Caco-2 (cell line): Measurements from ENCODE around the gene LSM10. TPM values are rescaled to one million over a fixed set of nuclear protein-coding genes. Genes with fewer than 3 reads are reported as not detected.

Experiments
- Bru-seq: library from RNA; stranded (reverse); fragments of 400-500 nt; gene quantifications from one replicate; lab custom pipeline; 2021; lab: Mats Ljungman, UMichigan
- BruChase-seq, 2 experiments: library from RNA; stranded (reverse); fragments of 400-500 nt; gene quantifications; one replicate each; lab custom pipeline; 2021; lab: Mats Ljungman, UMichigan
- BruUV-seq: library from RNA; stranded (reverse); fragments of 400-500 nt; replicated peaks from 2 replicates; lab custom pipeline; 2021; lab: Mats Ljungman, UMichigan
- CTCF ChIA-PET: fragments of 300-600 bp; sonication (Branson Sonifier 250); formaldehyde crosslinking; loops from one replicate; lab custom pipeline; 2022; ENCODE audit warnings: antibody characterized with exemption; lab: Charles Lee
- POLR2A ChIA-PET: fragments of 300-600 bp; sonication (Branson Sonifier 250); formaldehyde crosslinking; loops from one replicate; lab custom pipeline; 2022; ENCODE audit warnings: antibody characterized with exemption; lab: Charles Lee
- DNase-seq, 2 experiments: peaks; one replicate each; pipeline versions ENCODE4 v3.0.0 to v3.0.0-alpha.2; 2020 to 2022
- H3K27me3 ChIP-seq: replicated peaks from 2 replicates; pipeline ENCODE4 v1.6.0; 2011; ENCODE audit warnings: low read length; ENCODE audit not compliant: control insufficient read depth, insufficient read depth
- H3K36me3 ChIP-seq: 2 replicates; pipeline ENCODE4 v1.5.1; 2011; ENCODE audit warnings: low read length; ENCODE audit not compliant: control insufficient read depth, insufficient read depth
- H3K4me1 ChIP-seq: fragments of 250-450 bp; sonication (Bioruptor Pico); 2 replicates; pipeline ENCODE4 v1.5.1; 2020; ENCODE audit warnings: mild to moderate bottlenecking
- H3K4me3 ChIP-seq: 2 replicates; pipeline ENCODE4 v1.5.1; 2011; ENCODE audit warnings: low read depth, mild to moderate bottlenecking, control low read depth, low read length
- H3K9me3 ChIP-seq: fragments of 250-450 bp; sonication (Bioruptor Pico); 2 replicates; pipeline ENCODE4 v1.5.1; 2020; ENCODE audit warnings: mild to moderate bottlenecking, moderate library complexity
- H3K27ac Mint-ChIP-seq: one replicate; pipeline ENCODE4 v1.8.0; 2022; ENCODE audit warnings: mixed read lengths; ENCODE audit not compliant: unreplicated experiment
- H3K27me3 Mint-ChIP-seq: one replicate; pipeline ENCODE4 v1.8.0; 2022; ENCODE audit warnings: mixed read lengths; ENCODE audit not compliant: insufficient read depth, unreplicated experiment
- H3K36me3 Mint-ChIP-seq: one replicate; pipeline ENCODE4 v1.8.0; 2022; ENCODE audit warnings: mild to moderate bottlenecking, mixed read lengths; ENCODE audit not compliant: insufficient read depth, unreplicated experiment
- H3K4me1 Mint-ChIP-seq: one replicate; pipeline ENCODE4 v1.8.0; 2022; ENCODE audit warnings: low read depth, mixed read lengths; ENCODE audit not compliant: unreplicated experiment
- H3K4me3 Mint-ChIP-seq: one replicate; pipeline ENCODE4 v1.8.0; 2022; ENCODE audit warnings: mild to moderate bottlenecking, moderate library complexity, mixed read lengths; ENCODE audit not compliant: unreplicated experiment
- H3K9me3 Mint-ChIP-seq: one replicate; pipeline ENCODE4 v1.8.0; 2022; ENCODE audit warnings: mixed read lengths; ENCODE audit not compliant: unreplicated experiment
- CTCF ChIP-seq, 2 experiments: fragments of 200-600 bp in 1 of 2; IDR thresholded peaks; 1 replicate in 1 of 2; 2 replicates in 1 of 2; pipeline versions ENCODE4 v1.5.1 to v1.8.0; 2011 to 2022; ENCODE audit warnings: antibody characterized with exemption in 1 of 2, control low read depth in 1 of 2, inconsistent platforms in 1 of 2, low read depth in 1 of 2, low read length in 1 of 2, mild to moderate bottlenecking in 1 of 2, moderate library complexity in 1 of 2; ENCODE audit not compliant: insufficient read depth in 1 of 2, severe bottlenecking in 1 of 2, unreplicated experiment in 1 of 2
- intact Hi-C: fragments of 100-400 bp; cut with micrococcal nuclease; formaldehyde crosslinking; loops from one replicate; pipeline ENCODE4 v1.10.0; 2022; ENCODE audit not compliant: unreplicated experiment
- long read RNA-seq: library from polyadenylated mRNA; stranded (forward); transcript quantifications from one replicate; pipeline ENCODE4 v2.0.0, GENCODE V29; 2022
- total RNA-seq: library from RNA; stranded (reverse); gene quantifications from 2 replicates; pipeline ENCODE4 v1.2.3, GENCODE V29; 2022

Gene LSM10
- total RNA-seq: 19.6 and 20.7 TPM in 2 replicates
- percentile 61 among the genes with signal in this experiment for Bru-seq, nascent RNA
- BruChase-seq, experiment 1, labeled RNA remaining after a 2-hour chase: percentile 60 among the genes with signal in this experiment
- percentile 65 among the genes with signal in this experiment for BruChase-seq, experiment 2, labeled RNA remaining after a 6-hour chase
- long read RNA-seq, transcript LSM10-201 (2 exons, 850 nt): major isoform, 23 of 25 reads
- long read RNA-seq, partial matches to known transcripts: 0 of 25 reads
- long read RNA-seq, other reads (novel, unspliced or antisense): 2 of 25 reads

GRCh38 chr1:36397378-36398230, at the start of gene LSM10:
Gene LSM10, minus strand, starts transcription at chr1:36397908. Its CDS starts 3,779 bp downstream, at chr1:36394129.
- POLR2A ChIA-PET: interaction anchor here (0.8 to 1.7 kb wide), 2 partner anchors 11 to 13 kb away, joined by 3 to 26 read pairs; no protein-coding TSS in a partner anchor
- H3K4me3 ChIP-seq: peak within 1 kb of the TSS; percentile 70

GRCh38 chr1:36447450-36447849, 49.7 kb upstream of the LSM10 start:
- H3K4me3 Mint-ChIP-seq: no peak overlapping the region
- no peaks in the 10 kb centered on the region for H3K4me1 ChIP-seq
- no peaks in the 10 kb centered on the region for H3K27me3 ChIP-seq
- H3K9me3 ChIP-seq: no peaks in the 10 kb centered on the region
- no peak for DNase-seq
- no peak overlapping the region for H3K27ac Mint-ChIP-seq
- POLR2A ChIA-PET: no interaction called here
- H3K36me3 ChIP-seq: no peaks in the 10 kb centered on the region
- CTCF ChIA-PET: no interaction called here
- H3K27me3 Mint-ChIP-seq: no peaks in the 10 kb centered on the region
- intact Hi-C loops: no loop called here
- H3K36me3 Mint-ChIP-seq: peaks cover 9% of the 10 kb centered on the region
- TF ChIP-seq CTCF (IDR thresholded peaks at IDR 0.05; ENCODE audit: insufficient read depth in 1 of 2, low read depth in 1 of 2, low read length in 1 of 2, severe bottlenecking in 1 of 2, unreplicated experiment in 1 of 2): no peak
- BruUV-seq: no TSS peak
- no peaks in the 10 kb centered on the region for H3K4me1 Mint-ChIP-seq
- no peaks in the 10 kb centered on the region for H3K9me3 Mint-ChIP-seq
- H3K4me3 ChIP-seq: no peak overlapping the region

More at GRCh38 chr1:36397378-36398230, at the start of gene LSM10:
- CTCF ChIA-PET: interaction anchor here (0.6 to 0.8 kb wide), 2 partner anchors 28 to 55 kb away, joined by 3 read pairs; no protein-coding TSS in a partner anchor
- H3K36me3 Mint-ChIP-seq: peaks cover 9% of the 10 kb centered on the region
- H3K9me3 ChIP-seq: no peaks in the 10 kb centered on the region
- intact Hi-C loops: loop anchor here (1.0 kb wide), 2 partner anchors 11 to 23 kb away; no protein-coding TSS in a partner anchor
- no peaks in the 10 kb centered on the region for H3K36me3 ChIP-seq
- H3K27me3 ChIP-seq: no peaks in the 10 kb centered on the region
- peaks cover 7% of the 10 kb centered on the region for H3K4me1 Mint-ChIP-seq
- H3K9me3 Mint-ChIP-seq: no peaks in the 10 kb centered on the region
- DNase-seq: peak; percentile 86 to 87
- peak within 1 kb of the TSS; percentile 95 for H3K27ac Mint-ChIP-seq
- no peaks in the 10 kb centered on the region for H3K4me1 ChIP-seq
- peak within 1 kb of the TSS; percentile 89 for H3K4me3 Mint-ChIP-seq
- BruUV-seq: TSS peak; percentile 56
- no peaks in the 10 kb centered on the region for H3K27me3 Mint-ChIP-seq
- no peak for TF ChIP-seq CTCF (IDR thresholded peaks at IDR 0.05; ENCODE audit: insufficient read depth in 1 of 2, low read depth in 1 of 2, low read length in 1 of 2, severe bottlenecking in 1 of 2, unreplicated experiment in 1 of 2)

- Mint-ChIP-seq H3K27ac (no peak overlapping the region), H3K27me3 (no peaks in the 10 kb centered on the region), H3K36me3 (peaks cover 6% of the 10 kb centered on the region), H3K4me1 (no peaks in the 10 kb centered on the region), H3K9me3 (no peaks in the 10 kb centered on the region), H3K4me3 (no peak overlapping the region)
- BruUV-seq: no TSS peak
- Histone ChIP-seq H3K9me3 (no peaks in the 10 kb centered on the region), H3K4me3 (no peak overlapping the region), H3K36me3 (no peaks in the 10 kb centered on the region), H3K27me3 (no peaks in the 10 kb centered on the region), H3K4me1 (no peaks in the 10 kb centered on the region)
- ChIA-PET POLR2A (no interaction called here), CTCF (no interaction called here)
- no peak for DNase-seq
- no peak for TF ChIP-seq CTCF (IDR thresholded peaks at IDR 0.05; ENCODE audit: insufficient read depth in 1 of 2, low read depth in 1 of 2, low read length in 1 of 2, severe bottlenecking in 1 of 2, unreplicated experiment in 1 of 2)
- intact Hi-C loops: no loop called here
Observed at GRCh38 chr1:36446746-36447145, 49.0 kb upstream of the LSM10 start.
